Adipocyte (in vitro differentiated cells): ENCODE data around the gene SLC11A1.

Experiments used
- DNase-seq: peaks from one replicate; pipeline ENCODE4 v3.0.0-alpha.2; 2015; ENCODE audit warnings: low read depth
- H3K27me3 ChIP-seq: replicated peaks from 2 replicates; pipeline ENCODE4 v1.7.0; 2013; ENCODE audit warnings: mild to moderate bottlenecking, low read length, moderate library complexity; ENCODE audit not compliant: control insufficient read depth, insufficient read depth
- H3K36me3 ChIP-seq: 2 replicates; pipeline ENCODE4 v1.7.0; 2013; ENCODE audit warnings: low read length, mild to moderate bottlenecking, moderate library complexity; ENCODE audit not compliant: control insufficient read depth, insufficient read depth, severe bottlenecking
- H3K4me1 ChIP-seq: 2 replicates; pipeline ENCODE4 v1.7.0; 2013; ENCODE audit warnings: mild to moderate bottlenecking, low read length, moderate library complexity; ENCODE audit not compliant: control insufficient read depth, insufficient read depth
- H3K4me3 ChIP-seq: 2 replicates; pipeline ENCODE4 v1.7.0; 2013; ENCODE audit warnings: mild to moderate bottlenecking, low read length, moderate library complexity
- H3K9ac ChIP-seq: 2 replicates; pipeline ENCODE4 v1.7.0; 2013; ENCODE audit warnings: mild to moderate bottlenecking, low read length, moderate library complexity
- H3K9me3 ChIP-seq: 2 replicates; pipeline ENCODE4 v1.7.0; 2013; ENCODE audit warnings: mild to moderate bottlenecking, low read length, moderate library complexity; ENCODE audit not compliant: control insufficient read depth

The SLC11A1 gene

GRCh38 chr2:218381916-218382366 is at the start of gene SLC11A1:
TSS of gene SLC11A1 (plus strand) at chr2:218382273. CDS start at chr2:218382369, 96 bp downstream.
- H3K4me1 ChIP-seq = no peaks in the 10 kb centered on the region
- H3K9ac ChIP-seq = no peak within 1 kb of the TSS
- no peaks in the 10 kb centered on the region for H3K9me3 ChIP-seq
- H3K4me3 ChIP-seq = no peak within 1 kb of the TSS
- no peak for DNase-seq
- H3K36me3 ChIP-seq = no peaks in the 10 kb centered on the region
- H3K27me3 ChIP-seq = peaks cover 25% of the 10 kb centered on the region

GRCh38 chr2:218332288-218332687 is 49.8 kb upstream of the SLC11A1 start:
- H3K9ac ChIP-seq = no peak overlapping the region
- H3K4me1 ChIP-seq = peaks cover 5% of the 10 kb centered on the region
- H3K36me3 ChIP-seq = no peaks in the 10 kb centered on the region
- H3K9me3 ChIP-seq = no peaks in the 10 kb centered on the region
- peaks cover 5% of the 10 kb centered on the region for H3K27me3 ChIP-seq
- no peak overlapping the region for H3K4me3 ChIP-seq
- no peak for DNase-seq

GRCh38 chr2:218332920-218333645 is 49.0 kb upstream of the SLC11A1 start:
- Histone ChIP-seq H3K4me1 (peaks cover 5% of the 10 kb centered on the region), H3K9ac (no peak overlapping the region), H3K27me3 (peaks cover 3% of the 10 kb centered on the region), H3K4me3 (no peak overlapping the region), H3K9me3 (no peaks in the 10 kb centered on the region), H3K36me3 (no peaks in the 10 kb centered on the region)
- DNase-seq = no peak

- no peak for DNase-seq
- H3K9ac ChIP-seq = no peak overlapping the region
- peaks cover 2% of the 10 kb centered on the region for H3K4me1 ChIP-seq
- H3K9me3 ChIP-seq = no peaks in the 10 kb centered on the region
- no peaks in the 10 kb centered on the region for H3K36me3 ChIP-seq
- no peaks in the 10 kb centered on the region for H3K27me3 ChIP-seq
- no peak overlapping the region for H3K4me3 ChIP-seq
Observed at GRCh38 chr2:218334531-218334930, 47.5 kb upstream of the SLC11A1 start.

- Histone ChIP-seq H3K9me3 (no peaks in the 10 kb centered on the region), H3K27me3 (peaks cover 3% of the 10 kb centered on the region), H3K4me3 (no peak overlapping the region), H3K4me1 (peaks cover 12% of the 10 kb centered on the region), H3K9ac (no peak overlapping the region), H3K36me3 (no peaks in the 10 kb centered on the region)
- no peak for DNase-seq
Observed at GRCh38 chr2:218340656-218341055, 41.4 kb upstream of the SLC11A1 start.

- Histone ChIP-seq H3K9ac (no peak overlapping the region), H3K36me3 (no peaks in the 10 kb centered on the region), H3K9me3 (no peaks in the 10 kb centered on the region), H3K4me3 (no peak overlapping the region), H3K27me3 (peaks cover 3% of the 10 kb centered on the region), H3K4me1 (peaks cover 12% of the 10 kb centered on the region)
- DNase-seq = no peak
Observed at GRCh38 chr2:218341381-218341780, 40.7 kb upstream of the SLC11A1 start.

- no peak overlapping the region for H3K4me3 ChIP-seq
- no peaks in the 10 kb centered on the region for H3K36me3 ChIP-seq
- no peak overlapping the region for H3K9ac ChIP-seq
- H3K9me3 ChIP-seq = no peaks in the 10 kb centered on the region
- peaks cover 3% of the 10 kb centered on the region for H3K27me3 ChIP-seq
- H3K4me1 ChIP-seq = peaks cover 12% of the 10 kb centered on the region
- DNase-seq = no peak
Observed at GRCh38 chr2:218342837-218343236, 39.2 kb upstream of the SLC11A1 start.

GRCh38 chr2:218343591-218343990 is 38.5 kb upstream of the SLC11A1 start:
- Histone ChIP-seq H3K9me3 (no peaks in the 10 kb centered on the region), H3K36me3 (no peaks in the 10 kb centered on the region), H3K9ac (no peak overlapping the region), H3K4me3 (no peak overlapping the region), H3K4me1 (peaks cover 12% of the 10 kb centered on the region), H3K27me3 (peaks cover 3% of the 10 kb centered on the region)
- DNase-seq = peak; percentile 75

- H3K9ac ChIP-seq = no peak overlapping the region
- H3K9me3 ChIP-seq = no peaks in the 10 kb centered on the region
- H3K36me3 ChIP-seq = no peaks in the 10 kb centered on the region
- no peak for DNase-seq
- H3K4me3 ChIP-seq = no peak overlapping the region
- H3K4me1 ChIP-seq = peaks cover 12% of the 10 kb centered on the region
- peaks cover 3% of the 10 kb centered on the region for H3K27me3 ChIP-seq
Observed at GRCh38 chr2:218344090-218344754, 37.9 kb upstream of the SLC11A1 start.

GRCh38 chr2:218344755-218345417 is 37.2 kb upstream of the SLC11A1 start:
- Histone ChIP-seq H3K27me3 (peaks cover 3% of the 10 kb centered on the region), H3K36me3 (no peaks in the 10 kb centered on the region), H3K4me3 (no peak overlapping the region), H3K9me3 (no peaks in the 10 kb centered on the region), H3K4me1 (peaks cover 12% of the 10 kb centered on the region), H3K9ac (no peak overlapping the region)
- no peak for DNase-seq

GRCh38 chr2:218345491-218346236 is 36.4 kb upstream of the SLC11A1 start:
- no peak overlapping the region for H3K4me3 ChIP-seq
- H3K4me1 ChIP-seq = peaks cover 12% of the 10 kb centered on the region
- peaks cover 3% of the 10 kb centered on the region for H3K27me3 ChIP-seq
- no peaks in the 10 kb centered on the region for H3K36me3 ChIP-seq
- peaks cover 3% of the 10 kb centered on the region for H3K9me3 ChIP-seq
- H3K9ac ChIP-seq = no peak overlapping the region
- no peak for DNase-seq
